Prostate gland (tissue), 2 donors: ENCODE results near the gene PTPRK.

Source experiments
- CTCF ChIP-seq, 4 experiments: fragments of 200-600 bp in 2 of 4; fragments of 450-650 bp in 2 of 4; sonication (generic) in 2 of 4; IDR thresholded peaks; 1 replicate in 3 of 4; 2 replicates in 1 of 4; pipeline ENCODE4 v1.5.1; 2016 to 2019; ENCODE audit warnings: antibody characterized with exemption in 4 of 4, mild to moderate bottlenecking in 2 of 4, moderate library complexity in 2 of 4
- POLR2A ChIP-seq: fragments of 450-650 bp; IDR thresholded peaks from one replicate; pipeline ENCODE4 v1.6.1; 2016; ENCODE audit warnings: antibody characterized with exemption, mild to moderate bottlenecking

- TF ChIP-seq CTCF (IDR thresholded peaks at IDR 0.05) (no peak), POLR2A (no peak)
These were observed 245.4 kb downstream of the PTPRK start for GRCh38 chr6:128275030-128275429.
